ENCODE data around the gene ETFRF1.

Gene ETFRF1

GRCh38 chr12:25213338-25213737 is 18.3 kb downstream of the ETFRF1 start:
- DNase-seq (ENCODE audit: low spot score) = no peak

DNA sequence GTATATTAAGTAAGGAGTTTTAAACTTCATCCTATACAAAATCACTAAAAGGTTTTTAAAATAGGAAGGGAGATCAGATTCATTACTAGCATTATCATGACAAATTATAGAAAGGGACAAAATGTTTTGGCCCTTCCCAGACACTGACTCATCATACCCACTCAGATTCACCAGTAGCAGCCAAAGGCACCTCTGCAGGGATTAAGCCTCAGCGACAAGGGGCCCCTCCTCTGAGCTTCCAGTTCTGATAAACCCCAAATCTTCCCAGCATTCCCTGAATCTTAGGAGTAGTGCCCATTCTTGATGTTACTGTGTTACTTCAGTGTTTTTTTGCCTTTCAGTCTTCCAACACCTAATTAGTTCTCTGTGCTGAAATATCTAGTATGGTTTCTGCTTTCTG is 41.2 kb downstream of the ETFRF1 start:
- DNase-seq (ENCODE audit: low spot score) = no peak

DNA sequence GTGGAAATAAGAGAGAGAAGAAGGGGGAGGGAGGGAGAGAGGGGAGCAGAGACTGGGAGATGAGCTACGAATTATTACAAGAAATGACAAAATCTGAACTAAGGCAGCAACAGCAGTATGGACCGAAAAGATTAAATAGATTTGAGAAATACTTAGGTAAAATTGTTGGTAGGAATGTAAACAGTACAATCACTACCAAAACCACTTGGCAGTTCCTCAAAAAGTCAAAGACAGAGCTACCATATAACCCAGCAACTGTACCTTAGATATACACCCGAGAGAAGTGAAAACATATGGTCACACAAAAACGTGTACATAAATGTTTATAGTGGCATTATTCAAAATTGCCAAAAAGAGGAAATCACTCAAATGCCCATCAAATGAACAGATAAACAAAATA is 41.6 kb downstream of the ETFRF1 start:
- DNase-seq (ENCODE audit: low spot score) = no peak

- peak; percentile 73 for DNase-seq (ENCODE audit: low spot score)
These were observed 46.4 kb downstream of the ETFRF1 start for GRCh38 chr12:25241167-25242020.

GRCh38 chr12:25242981-25243679 is 48.1 kb downstream of the ETFRF1 start:
- DNase-seq (ENCODE audit: low spot score) = no peak

DNA sequence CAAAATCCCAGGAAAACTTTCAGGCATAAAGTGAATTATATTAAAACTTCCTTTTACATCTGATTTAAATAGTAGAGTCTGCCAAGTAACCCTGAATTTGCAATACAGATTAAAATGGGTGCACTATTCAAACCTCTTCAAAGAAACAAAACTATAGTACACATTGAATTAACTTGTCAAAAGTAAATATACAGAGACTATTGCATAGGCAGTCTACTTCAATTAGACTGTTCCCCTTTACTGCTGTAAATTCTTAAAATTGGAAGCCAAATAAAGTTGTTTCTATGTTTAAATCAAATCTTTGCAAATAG is 48.6 kb downstream of the ETFRF1 start:
- DNase-seq (ENCODE audit: low spot score) = no peak

GRCh38 chr12:25245491-25245890 is 50.5 kb downstream of the ETFRF1 start:
- DNase-seq (ENCODE audit: low spot score) = no peak

GRCh38 chr12:25248137-25248536 is 53.1 kb downstream of the ETFRF1 start:
- DNase-seq (ENCODE audit: low spot score) = no peak

- no peak for DNase-seq (ENCODE audit: low spot score)
These were observed 53.7 kb downstream of the ETFRF1 start for GRCh38 chr12:25248732-25249131.

GRCh38 chr12:25249931-25250738 is 55.1 kb downstream of the ETFRF1 start:
- peak; percentile 20 for DNase-seq (ENCODE audit: low spot score)

GRCh38 chr12:25250744-25251730 is 56.0 kb downstream of the ETFRF1 start, which contains the start of gene KRAS:
Gene KRAS (minus strand): TSS chr12:25250929.
- peak; percentile 95 for DNase-seq (ENCODE audit: low spot score)

DNA sequence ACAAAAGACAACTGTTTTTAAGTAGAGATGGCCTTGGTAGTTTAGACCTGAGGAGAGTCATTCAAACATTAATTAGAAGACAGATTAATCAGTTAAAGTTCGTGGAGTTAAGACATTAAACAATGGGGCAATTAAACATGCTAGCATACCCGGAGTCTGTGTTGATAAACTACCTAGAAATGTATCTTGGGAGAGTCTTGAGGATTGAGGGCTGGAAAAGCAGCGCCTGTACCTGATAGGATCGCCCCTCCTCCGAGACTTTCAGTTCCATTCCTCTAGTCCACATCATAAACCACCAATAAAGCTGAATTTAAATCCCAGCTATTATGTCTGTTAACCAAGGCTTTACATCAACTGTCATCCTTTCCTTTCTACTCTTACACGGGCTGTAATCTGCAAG is 56.7 kb downstream of the ETFRF1 start:
- no peak for DNase-seq (ENCODE audit: low spot score)

- DNase-seq (ENCODE audit: low spot score) = no peak
These were observed 57.9 kb downstream of the ETFRF1 start for GRCh38 chr12:25252946-25253345.

DNA sequence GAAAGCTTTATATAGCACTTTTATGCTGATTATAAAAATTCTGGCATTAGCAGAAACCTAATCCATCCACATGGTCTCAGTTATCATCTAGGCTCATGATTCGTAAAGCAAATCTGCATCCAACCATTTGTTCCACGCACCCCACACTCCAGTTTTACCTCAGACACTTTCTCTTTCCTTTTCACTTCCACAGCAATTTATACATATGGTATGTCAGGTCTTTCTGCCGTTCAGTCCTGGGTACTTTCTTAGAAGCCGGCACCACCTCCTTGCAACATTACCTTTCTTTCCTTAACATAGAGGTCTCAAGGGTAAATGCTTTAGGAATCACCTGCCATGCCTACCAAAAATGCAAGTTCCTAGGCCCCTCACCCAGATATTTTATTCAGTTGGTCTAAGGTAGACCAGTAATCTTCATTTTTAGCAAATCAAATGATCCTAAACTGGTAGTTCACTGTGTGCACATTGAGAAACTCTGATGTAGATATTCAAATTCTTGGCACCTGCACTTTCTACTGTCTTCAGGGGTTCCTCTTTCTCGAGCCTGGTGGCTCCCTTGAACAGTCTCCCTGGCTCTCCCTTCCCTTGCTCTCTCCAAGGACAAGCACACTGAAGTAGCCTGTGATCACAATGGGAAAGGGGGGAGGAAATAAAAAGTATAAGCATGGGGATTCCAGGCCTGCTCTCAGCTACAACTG is 58.5 kb downstream of the ETFRF1 start:
- no peak for DNase-seq (ENCODE audit: low spot score)

DNA sequence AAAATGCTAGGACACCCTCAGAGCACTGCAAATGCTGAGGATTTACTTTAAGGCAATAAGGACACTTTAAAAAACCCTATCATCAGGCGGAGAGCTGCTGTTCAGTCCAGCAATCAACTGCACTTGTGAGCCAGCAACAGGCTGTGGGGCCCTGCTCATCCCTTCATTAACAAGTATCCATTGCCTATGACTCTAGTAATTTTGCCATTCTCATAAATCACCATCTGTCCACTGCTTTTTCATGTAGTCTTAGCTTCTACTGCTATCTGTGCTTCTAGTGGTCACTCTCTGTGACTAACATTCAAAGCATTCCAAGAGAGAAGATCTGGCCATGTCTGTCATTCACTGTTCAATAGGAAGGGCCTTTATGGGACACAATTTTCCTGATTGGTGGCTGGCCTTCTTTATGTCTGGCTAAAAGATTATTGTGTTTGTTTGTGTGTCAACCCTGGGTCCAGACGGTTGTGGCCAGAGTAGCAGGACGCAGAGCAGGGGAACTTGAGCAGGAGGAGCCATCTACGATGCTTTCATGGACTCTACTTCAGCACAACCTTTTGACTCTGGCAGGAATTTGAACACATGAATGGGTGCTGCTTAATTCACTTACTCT is 59.3 kb downstream of the ETFRF1 start:
- DNase-seq (ENCODE audit: low spot score) = no peak
